AG10803 (cell line): Measurements from ENCODE around the gene MAGI3.
"Not testable (repeated sequence)": the region's sequence is repeated elsewhere in the genome, so short reads cannot be mapped to it uniquely, and the experiment has no call there.

ENCODE experiments used
- DNase-seq: peaks from one replicate; pipeline ENCODE4 v3.0.0; 2010; ENCODE audit warnings: low read depth
- H3K4me3 ChIP-seq: 2 replicates; pipeline ENCODE4 v1.5.1; 2011; ENCODE audit warnings: mild to moderate bottlenecking, low read length, control low read depth
- CTCF ChIP-seq: conservative IDR thresholded peaks from 2 replicates; pipeline ENCODE4 v1.5.1; 2011; ENCODE audit warnings: mild to moderate bottlenecking, low read length, control low read depth, inconsistent platforms

MAGI3 gene

GRCh38 chr1:113396585-113396984 lies 6.3 kb downstream of the MAGI3 start:
- peak; percentile 72 for DNase-seq
- no peak for TF ChIP-seq CTCF
- no peak overlapping the region for H3K4me3 ChIP-seq

GRCh38 chr1:113399062-113399583 lies 8.8 kb downstream of the MAGI3 start:
- TF ChIP-seq CTCF = no peak
- H3K4me3 ChIP-seq = no peak overlapping the region
- DNase-seq = no peak

- no peak for TF ChIP-seq CTCF
- DNase-seq = no peak
- H3K4me3 ChIP-seq = no peak overlapping the region
Measured at GRCh38 chr1:113401067-113401466, 10.8 kb downstream of the MAGI3 start.

GRCh38 chr1:113401728-113402127 lies 11.4 kb downstream of the MAGI3 start:
- no peak overlapping the region for H3K4me3 ChIP-seq
- no peak for DNase-seq
- TF ChIP-seq CTCF = no peak

- no peak overlapping the region for H3K4me3 ChIP-seq
- DNase-seq = no peak
- TF ChIP-seq CTCF = no peak
Measured at GRCh38 chr1:113403065-113403464, 12.8 kb downstream of the MAGI3 start.

GRCh38 chr1:113405573-113405972 lies 15.3 kb downstream of the MAGI3 start:
- no peak overlapping the region for H3K4me3 ChIP-seq
- DNase-seq = no peak
- no peak for TF ChIP-seq CTCF

- not testable (repeated sequence) for H3K4me3 ChIP-seq, DNase-seq
Measured at GRCh38 chr1:113406149-113406548, 15.8 kb downstream of the MAGI3 start.

GRCh38 chr1:113409363-113409762 lies 19.0 kb downstream of the MAGI3 start:
- no peak for DNase-seq
- no peak overlapping the region for H3K4me3 ChIP-seq
- TF ChIP-seq CTCF = no peak

GRCh38 chr1:113412020-113412419 lies 21.7 kb downstream of the MAGI3 start:
- DNase-seq, H3K4me3 ChIP-seq: not testable (repeated sequence)
